PC-3 (cell line): ENCODE results near the gene DRGX.

ENCODE experiments used
- CTCF ChIP-seq: fragments of 300-600 bp; sonication (generic); conservative IDR thresholded peaks from 2 replicates; pipeline ENCODE4 v1.5.1; 2017; ENCODE audit warnings: antibody characterized with exemption, low read depth, mild to moderate bottlenecking, low read length
- EZH2 ChIP-seq: fragments of 300-600 bp; sonication (generic); IDR thresholded peaks from one replicate; pipeline ENCODE4 v1.6.1; 2017; ENCODE audit warnings: antibody characterized with exemption, mild to moderate bottlenecking, low read length; ENCODE audit not compliant: unreplicated experiment

- TF ChIP-seq CTCF (no peak), EZH2 (no peak)
Measured at GRCh38 chr10:49374740-49375139, 21.1 kb downstream of the DRGX start.
